H54 (cell line): ENCODE data around the gene HSP90AB1.

Experiments used
- DNase-seq: peaks from one replicate; pipeline ENCODE4 v3.0.0; 2011; ENCODE audit warnings: low spot score, mixed read lengths; ENCODE audit not compliant: insufficient read length
- FAIRE-seq: peaks from 3 replicates; lab custom pipeline; 2011; peaks lifted over from hg19 to GRCh38; lab: Jason Lieb, UNC
- POLR2A ChIP-seq: IDR thresholded peaks from 2 replicates; pipeline ENCODE4 v1.6.1; 2011; ENCODE audit warnings: low read depth, mild to moderate bottlenecking, low read length

The HSP90AB1 gene

DNA sequence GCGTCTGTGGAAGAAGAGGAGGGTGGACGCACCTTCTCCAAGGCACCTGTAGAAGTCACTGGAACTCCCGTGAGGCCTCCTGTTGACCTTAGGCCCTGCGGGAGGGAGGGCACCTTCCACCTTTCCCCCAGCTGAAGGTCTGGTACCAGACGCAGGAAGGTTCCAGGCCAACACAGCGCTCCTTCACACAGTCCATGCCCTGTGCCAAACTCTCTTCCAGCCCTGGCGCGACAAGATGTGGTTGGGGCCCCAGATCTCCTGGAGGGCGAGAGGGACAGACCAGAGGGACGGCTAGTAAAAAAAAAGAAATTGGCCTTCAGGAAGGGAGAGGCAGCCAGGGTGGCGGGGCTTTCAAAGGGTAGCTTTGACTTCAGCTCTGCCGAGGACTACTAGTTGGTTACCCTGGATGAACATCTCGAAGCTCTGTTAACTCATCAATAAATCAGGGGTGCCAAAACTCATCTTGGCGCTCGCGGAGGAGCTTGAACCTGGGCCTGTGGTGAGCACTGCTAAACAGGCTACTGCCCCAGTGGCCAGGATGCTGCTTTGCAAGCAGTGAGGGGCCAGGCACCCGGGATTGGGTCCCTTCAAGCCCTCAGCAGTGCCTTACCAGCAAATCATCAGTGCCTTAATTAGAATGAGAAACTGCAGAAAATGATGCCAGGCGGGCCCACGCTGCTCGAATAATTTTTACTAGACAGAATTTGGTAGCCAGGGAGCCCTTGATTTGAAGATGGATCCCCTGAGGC is 51.3 kb downstream of the HSP90AB1 start:
- DNase-seq, result no peak
- FAIRE-seq, result no peak
- no peak for TF ChIP-seq POLR2A

DNA sequence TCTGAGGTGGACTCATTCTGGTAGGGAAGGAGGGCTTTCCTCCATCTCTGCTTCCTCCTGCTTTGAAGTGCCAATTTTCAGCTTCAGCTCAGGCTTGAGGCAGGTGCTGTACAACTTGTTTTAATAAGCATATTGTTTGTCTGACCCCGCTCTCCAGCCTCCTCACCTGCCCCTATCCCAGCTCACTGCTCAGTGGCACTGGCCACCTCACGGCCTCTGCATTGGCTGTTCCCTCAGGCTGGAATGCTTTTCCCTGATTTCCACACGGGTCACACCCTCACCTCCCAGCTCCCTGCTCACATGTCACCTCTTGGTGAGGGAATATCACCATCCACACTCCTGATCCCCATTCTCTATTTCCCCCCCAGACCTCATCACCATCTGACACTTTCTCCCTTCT is 52.0 kb downstream of the HSP90AB1 start:
- TF ChIP-seq POLR2A, result no peak
- DNase-seq (no peak), FAIRE-seq (no peak)

DNA sequence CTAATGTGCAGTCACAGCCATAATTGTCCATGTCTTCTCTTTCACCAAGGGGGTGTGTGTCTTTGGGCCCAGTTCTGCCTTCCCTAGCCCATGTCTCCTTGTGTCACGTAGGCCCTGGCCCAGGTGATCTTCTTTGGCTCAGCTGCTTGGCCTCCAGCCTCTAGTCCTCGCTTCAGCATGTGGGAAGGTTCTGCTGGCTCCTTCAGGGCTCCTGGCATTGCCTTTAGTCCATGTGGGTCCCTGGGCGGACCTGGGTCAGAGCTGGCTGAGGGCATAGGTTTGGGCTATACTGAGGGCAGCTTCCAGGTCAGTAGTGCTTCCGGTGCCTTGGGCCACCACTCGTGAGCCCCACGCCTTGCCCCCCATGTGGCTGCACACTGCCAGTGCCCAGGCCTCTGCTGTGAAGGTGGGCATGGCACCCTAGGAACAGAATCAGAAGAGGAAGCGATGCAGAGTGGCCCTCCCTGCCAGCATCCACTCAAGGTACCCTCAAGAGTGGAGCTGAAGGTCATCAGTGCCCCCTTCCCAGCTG is 53.5 kb downstream of the HSP90AB1 start:
- TF ChIP-seq POLR2A, result no peak
- no peak for DNase-seq
- no peak for FAIRE-seq

DNA sequence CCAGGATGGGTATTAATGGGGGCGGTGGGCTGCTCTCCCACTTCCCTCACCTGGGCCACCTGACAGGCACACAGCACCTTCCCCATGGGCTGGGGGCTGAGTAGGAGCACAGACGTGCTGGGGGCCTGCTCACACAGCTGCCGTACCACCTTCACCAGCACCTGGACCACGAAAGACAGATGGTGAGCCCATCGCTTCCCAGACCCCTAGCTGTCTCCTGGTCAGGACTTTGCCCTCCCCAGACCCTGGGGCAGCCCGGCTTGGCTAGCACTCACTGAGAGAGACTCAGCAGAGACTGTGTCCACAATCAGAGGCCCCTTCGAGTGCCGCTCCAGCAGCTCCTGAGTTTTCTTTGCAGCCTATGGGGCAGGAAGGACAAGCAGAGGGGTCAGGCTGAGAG is 54.2 kb downstream of the HSP90AB1 start:
- DNase-seq (no peak), FAIRE-seq (no peak)
- no peak for TF ChIP-seq POLR2A

DNA sequence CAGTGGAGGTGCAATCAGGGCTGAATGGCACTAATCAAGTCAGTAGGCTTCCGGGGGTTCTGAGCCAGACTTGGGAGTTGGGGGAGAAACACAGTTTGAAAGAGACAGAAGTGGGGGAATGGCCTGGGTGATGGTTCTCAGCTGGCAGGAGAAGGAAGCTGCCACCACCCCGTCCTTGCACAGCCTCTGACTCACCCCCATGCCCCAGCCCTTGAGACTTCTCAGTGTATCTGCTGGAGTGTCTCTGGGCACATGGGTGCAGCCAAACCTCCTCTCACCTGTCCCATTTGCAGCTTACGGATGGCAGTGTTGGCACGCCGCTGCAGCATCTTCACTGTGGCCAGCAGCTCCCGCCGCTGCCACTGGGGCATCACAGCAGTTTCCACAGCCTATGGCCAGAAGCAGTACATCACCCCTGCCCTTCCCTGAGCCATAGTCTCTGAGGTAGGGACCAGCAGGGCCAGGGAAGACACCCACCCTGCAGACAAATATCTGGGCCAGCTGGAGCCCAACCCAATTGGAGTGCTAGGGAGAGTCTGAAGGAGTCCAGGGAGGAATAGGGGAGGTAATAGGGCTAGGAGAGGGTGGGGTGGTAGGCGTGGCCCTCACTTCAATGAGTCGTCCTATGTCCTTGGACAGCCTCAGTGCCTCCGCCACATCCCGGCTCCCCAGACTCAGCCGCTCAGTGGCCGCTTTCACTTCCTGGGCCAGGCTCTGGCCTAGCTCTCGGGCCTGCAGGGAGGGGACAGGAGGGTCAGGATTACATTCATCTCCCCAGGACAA is 55.1 kb downstream of the HSP90AB1 start:
- TF ChIP-seq POLR2A, result no peak
- FAIRE-seq (no peak), DNase-seq (no peak)

DNA sequence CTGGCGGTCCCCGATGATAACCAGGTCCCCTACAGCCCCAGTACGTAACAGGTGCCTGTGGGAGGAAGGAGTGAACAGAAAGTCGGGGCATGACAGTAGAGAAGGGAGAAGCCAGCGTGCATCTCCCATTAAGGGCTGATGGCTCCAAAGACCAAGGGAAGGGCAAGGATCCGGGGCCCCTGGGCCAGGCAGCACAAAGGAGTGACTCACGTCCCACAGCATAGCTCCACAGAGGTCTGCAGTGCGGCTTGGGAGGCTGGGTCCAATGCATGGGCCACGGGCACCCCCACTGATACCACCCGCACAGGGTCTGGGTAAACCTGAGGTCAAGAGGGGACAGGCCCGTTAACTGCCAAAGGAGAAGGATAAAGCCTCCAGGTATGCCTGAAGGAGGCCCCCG is 56.0 kb downstream of the HSP90AB1 start:
- no peak for DNase-seq
- no peak for FAIRE-seq
- TF ChIP-seq POLR2A, result no peak
